Neuronal stem cell (in vitro differentiated cells): ENCODE data around the gene NOS3.
A peak's percentile ranks its signal among the peaks of the same experiment; 100 is the strongest.
"Not testable (repeated sequence)": the region's sequence is repeated elsewhere in the genome, so short reads cannot be mapped to it uniquely, and the experiment has no call there.

Source experiments
- DNase-seq: peaks from one replicate; pipeline ENCODE4 v3.0.0-alpha.2; 2013; ENCODE audit warnings: low spot score
- H2AFZ ChIP-seq: one replicate; pipeline ENCODE4 v1.6.1; 2013; ENCODE audit warnings: mild to moderate bottlenecking, low read length, inconsistent platforms
- H2AK5ac ChIP-seq: 2 replicates; pipeline ENCODE4 v1.6.1; 2013; ENCODE audit warnings: low read depth, mild to moderate bottlenecking, inconsistent platforms, low read length, moderate library complexity, mixed read lengths
- H2BK120ac ChIP-seq: 2 replicates; pipeline ENCODE4 v1.6.1; 2013; ENCODE audit warnings: low read depth, mild to moderate bottlenecking, inconsistent platforms, low read length, moderate library complexity, mixed read lengths
- H2BK12ac ChIP-seq: one replicate; pipeline ENCODE4 v1.6.1; 2013; ENCODE audit warnings: low read length, inconsistent platforms
- H2BK15ac ChIP-seq: 2 replicates; pipeline ENCODE4 v1.6.1; 2013; ENCODE audit warnings: mild to moderate bottlenecking, low read length, inconsistent platforms, mixed read lengths
- H2BK5ac ChIP-seq: one replicate; pipeline ENCODE4 v1.6.1; 2013; ENCODE audit warnings: inconsistent platforms, mild to moderate bottlenecking, low read length, moderate library complexity
- H3K14ac ChIP-seq: one replicate; pipeline ENCODE4 v1.6.1; 2013; ENCODE audit warnings: low read length, inconsistent platforms
- H3K18ac ChIP-seq: 2 replicates; pipeline ENCODE4 v1.6.1; 2013; ENCODE audit warnings: low read length, inconsistent platforms
- H3K23ac ChIP-seq: 2 replicates; pipeline ENCODE4 v1.6.1; 2013; ENCODE audit warnings: low read depth, mild to moderate bottlenecking, mixed read lengths, low read length, inconsistent platforms; ENCODE audit not compliant: poor library complexity
- H3K27ac ChIP-seq: replicated peaks from 3 replicates; pipeline ENCODE4 v1.5.1; 2013; ENCODE audit warnings: low read length, inconsistent platforms
- H3K27me3 ChIP-seq, 3 experiments: 2 replicates each; pipeline ENCODE4 v1.6.1; 2013; ENCODE audit warnings: low read length in 3 of 3, mild to moderate bottlenecking in 2 of 3, inconsistent platforms in 1 of 3, low read depth in 1 of 3, mixed read lengths in 1 of 3, moderate library complexity in 1 of 3; ENCODE audit not compliant: control insufficient read depth in 3 of 3, insufficient read depth in 3 of 3
- H3K36me3 ChIP-seq, 2 donors: replicated peaks in 1 of 2; 2 replicates each; pipeline ENCODE4 v1.6.1; 2013; ENCODE audit warnings: low read length in 2 of 2; ENCODE audit not compliant: control insufficient read depth in 2 of 2, insufficient read depth in 2 of 2
- H3K4ac ChIP-seq: 2 replicates; pipeline ENCODE4 v1.6.1; 2013; ENCODE audit warnings: inconsistent platforms, mild to moderate bottlenecking, low read length, moderate library complexity
- H3K4me1 ChIP-seq, 2 donors: 1 replicate in 1 of 2; 2 replicates in 1 of 2; pipeline ENCODE4 v1.6.1; 2013; ENCODE audit warnings: low read length in 2 of 2, low read depth in 1 of 2; ENCODE audit not compliant: control insufficient read depth in 2 of 2, insufficient read depth in 1 of 2
- H3K4me2 ChIP-seq: one replicate; pipeline ENCODE4 v1.6.1; 2013; ENCODE audit warnings: mild to moderate bottlenecking, low read length, inconsistent platforms; ENCODE audit not compliant: insufficient read depth, poor library complexity, severe bottlenecking
- H3K4me3 ChIP-seq, 2 donors: 2 replicates each; pipeline ENCODE4 v1.5.1; 2013; ENCODE audit warnings: low read length in 2 of 2, mild to moderate bottlenecking in 2 of 2, inconsistent platforms in 1 of 2, moderate library complexity in 1 of 2
- H3K79me1 ChIP-seq: one replicate; pipeline ENCODE4 v1.6.1; 2013; ENCODE audit warnings: low read depth, mild to moderate bottlenecking, inconsistent platforms, low read length, moderate library complexity
- H3K9ac ChIP-seq: one replicate; pipeline ENCODE4 v1.6.1; 2013; ENCODE audit warnings: mild to moderate bottlenecking, low read depth, low read length, inconsistent platforms; ENCODE audit not compliant: poor library complexity
- H3K9me3 ChIP-seq, 2 donors: replicated peaks in 1 of 2; 2 replicates each; pipeline versions ENCODE3 to v1.6.1; 2013; ENCODE audit warnings: low read length in 2 of 2, mild to moderate bottlenecking in 2 of 2, inconsistent platforms in 1 of 2, low read depth in 1 of 2, mixed read lengths in 1 of 2, moderate library complexity in 1 of 2; ENCODE audit not compliant: control insufficient read depth in 2 of 2, insufficient read depth in 1 of 2
- H4K8ac ChIP-seq: one replicate; pipeline ENCODE4 v1.6.1; 2013; ENCODE audit warnings: low read depth, mild to moderate bottlenecking, inconsistent platforms, low read length, moderate library complexity
- H4K91ac ChIP-seq: one replicate; pipeline ENCODE4 v1.6.1; 2013; ENCODE audit warnings: low read length, low read depth, mild to moderate bottlenecking, inconsistent platforms; ENCODE audit not compliant: poor library complexity
- WGBS, 2 donors: extraction: QIAGEN DNeasy Blood & Tissue Kit; methylation state at CpG; one replicate each; pipeline ENCODE4 v1.1.7; 2013; ENCODE audit warnings: missing lambda C conversion rate in 2 of 2, mixed read lengths in 1 of 2; ENCODE audit not compliant: insufficient read length in 2 of 2, insufficient replicate concordance in 1 of 2; ENCODE audit errors: extremely low coverage in 2 of 2; 5-methylcytosine and 5-hydroxymethylcytosine counted together

NOS3 gene

GRCh38 chr7:151010037-151010306 is 19.2 kb downstream of the NOS3 start:
- no CpG with 5 or more reads among the region's 7 CpGs for WGBS, 2 donors
- Histone ChIP-seq H2AFZ (peak overlapping the region; percentile 74), H3K79me1 (peaks cover 2% of the 10 kb centered on the region), H3K9me3 (no peaks in the 10 kb centered on the region), H3K4me1 (peaks cover 19 to 36% of the 10 kb centered on the region in 2 donors), H2BK15ac (peak overlapping the region; percentile 98), H3K14ac (peak overlapping the region; percentile 97), H3K4me3 (peak overlapping the region in 1 of 2 donors; percentile 23), H3K27ac (no peak overlapping the region), H2BK120ac (peak overlapping the region; percentile 99), H3K36me3 (peaks cover 0 to 5% of the 10 kb centered on the region in 2 donors), H3K23ac (peak overlapping the region; percentile 83), H3K9ac (peak overlapping the region; percentile 76), H4K91ac (peak overlapping the region; percentile 93), H3K4ac (peak overlapping the region; percentile 94), H2AK5ac (peak overlapping the region; percentile 99), H3K18ac (peak overlapping the region; percentile 98), H3K27me3 (no peaks in the 10 kb centered on the region), H4K8ac (peak overlapping the region; percentile 68), H2BK12ac (peak overlapping the region; percentile 46), H2BK5ac (peak overlapping the region; percentile 94), H3K4me2 (no peak overlapping the region)
- no peak for DNase-seq

- H2AK5ac ChIP-seq: peak overlapping the region; percentile 99
- peak overlapping the region; percentile 32 for H3K4me2 ChIP-seq
- peak overlapping the region; percentile 97 for H3K14ac ChIP-seq
- H3K18ac ChIP-seq: peak overlapping the region; percentile 98
- H2AFZ ChIP-seq: peak overlapping the region; percentile 74
- peak overlapping the region; percentile 83 for H3K23ac ChIP-seq
- peaks cover 0 to 5% of the 10 kb centered on the region in 2 donors for H3K36me3 ChIP-seq
- H3K9ac ChIP-seq: peak overlapping the region; percentile 88
- peaks cover 2% of the 10 kb centered on the region for H3K79me1 ChIP-seq
- H4K8ac ChIP-seq: peak overlapping the region; percentile 68
- no CpG with 5 or more reads among the region's 18 CpGs for WGBS, 2 donors
- H2BK120ac ChIP-seq: peak overlapping the region; percentile 99
- H2BK15ac ChIP-seq: peak overlapping the region; percentile 98
- H3K4ac ChIP-seq: peak overlapping the region; percentile 97
- no peak for DNase-seq
- H4K91ac ChIP-seq: peak overlapping the region; percentile 93
- no peak overlapping the region for H3K27ac ChIP-seq
- no peaks in the 10 kb centered on the region for H3K9me3 ChIP-seq
- no peaks in the 10 kb centered on the region for H3K27me3 ChIP-seq
- H2BK12ac ChIP-seq: peak overlapping the region; percentile 100
- H3K4me3 ChIP-seq: peak overlapping the region in 1 of 2 donors; percentile 70
- H3K4me1 ChIP-seq: peaks cover 19 to 36% of the 10 kb centered on the region in 2 donors
- peak overlapping the region; percentile 94 for H2BK5ac ChIP-seq
Observed at GRCh38 chr7:151010307-151011096, 19.7 kb downstream of the NOS3 start.

- no CpG with 5 or more reads among the region's 1 CpG for WGBS, 2 donors
- Histone ChIP-seq H3K36me3 (peaks cover 0 to 5% of the 10 kb centered on the region in 2 donors), H3K79me1 (peaks cover 2% of the 10 kb centered on the region), H4K8ac (no peak overlapping the region), H3K23ac (no peak overlapping the region), H3K9me3 (no peaks in the 10 kb centered on the region), H2BK12ac (peak overlapping the region; percentile 100), H2BK120ac (peak overlapping the region; percentile 84), H3K4ac (no peak overlapping the region), H3K27me3 (no peaks in the 10 kb centered on the region), H3K4me3 (no peak overlapping the region), H3K4me1 (peaks cover 19 to 36% of the 10 kb centered on the region in 2 donors), H2AFZ (no peak overlapping the region), H3K4me2 (peak overlapping the region; percentile 19), H3K27ac (no peak overlapping the region), H4K91ac (no peak overlapping the region), H3K14ac (no peak overlapping the region), H2AK5ac (peak overlapping the region; percentile 99), H3K9ac (peak overlapping the region; percentile 88), H2BK5ac (peak overlapping the region; percentile 94), H3K18ac (peak overlapping the region; percentile 89), H2BK15ac (peak overlapping the region; percentile 98)
- no peak for DNase-seq
Observed at GRCh38 chr7:151011097-151011409, 20.2 kb downstream of the NOS3 start.

- H4K91ac ChIP-seq, H3K18ac ChIP-seq, H3K27me3 ChIP-seq, H2AFZ ChIP-seq, H3K4ac ChIP-seq, H2AK5ac ChIP-seq, H2BK5ac ChIP-seq, H2BK15ac ChIP-seq, H2BK12ac ChIP-seq, H3K36me3 ChIP-seq, H3K9me3 ChIP-seq, H3K23ac ChIP-seq, H3K9ac ChIP-seq, H3K4me3 ChIP-seq, H4K8ac ChIP-seq, H3K4me2 ChIP-seq, H2BK120ac ChIP-seq, H3K27ac ChIP-seq, H3K14ac ChIP-seq, H3K79me1 ChIP-seq, DNase-seq: not testable (repeated sequence)
- peaks cover 19 to 36% of the 10 kb centered on the region in 2 donors for H3K4me1 ChIP-seq
- no CpG with 5 or more reads among the region's 12 CpGs for WGBS, 2 donors
Observed at GRCh38 chr7:151011616-151012015, 20.8 kb downstream of the NOS3 start.
